WI38 (cell line): ENCODE data around the gene COQ9.

Experiments used
- H3K4me3 ChIP-seq: 2 replicates; pipeline ENCODE4 v1.5.1; 2011; ENCODE audit warnings: low read depth, mild to moderate bottlenecking, control low read depth, low read length
- TF ChIP-seq, protein P1 (sequence below): IDR thresholded peaks from 2 replicates; pipeline ENCODE4 v1.5.1; 2012; ENCODE audit warnings: low read depth, mild to moderate bottlenecking, control low read depth, low read length

Gene COQ9

GRCh38 chr16:57407521-57408353 is 39.5 kb upstream of the COQ9 start:
- no peak overlapping the region for H3K4me3 ChIP-seq
- TF ChIP-seq, protein P1, sequence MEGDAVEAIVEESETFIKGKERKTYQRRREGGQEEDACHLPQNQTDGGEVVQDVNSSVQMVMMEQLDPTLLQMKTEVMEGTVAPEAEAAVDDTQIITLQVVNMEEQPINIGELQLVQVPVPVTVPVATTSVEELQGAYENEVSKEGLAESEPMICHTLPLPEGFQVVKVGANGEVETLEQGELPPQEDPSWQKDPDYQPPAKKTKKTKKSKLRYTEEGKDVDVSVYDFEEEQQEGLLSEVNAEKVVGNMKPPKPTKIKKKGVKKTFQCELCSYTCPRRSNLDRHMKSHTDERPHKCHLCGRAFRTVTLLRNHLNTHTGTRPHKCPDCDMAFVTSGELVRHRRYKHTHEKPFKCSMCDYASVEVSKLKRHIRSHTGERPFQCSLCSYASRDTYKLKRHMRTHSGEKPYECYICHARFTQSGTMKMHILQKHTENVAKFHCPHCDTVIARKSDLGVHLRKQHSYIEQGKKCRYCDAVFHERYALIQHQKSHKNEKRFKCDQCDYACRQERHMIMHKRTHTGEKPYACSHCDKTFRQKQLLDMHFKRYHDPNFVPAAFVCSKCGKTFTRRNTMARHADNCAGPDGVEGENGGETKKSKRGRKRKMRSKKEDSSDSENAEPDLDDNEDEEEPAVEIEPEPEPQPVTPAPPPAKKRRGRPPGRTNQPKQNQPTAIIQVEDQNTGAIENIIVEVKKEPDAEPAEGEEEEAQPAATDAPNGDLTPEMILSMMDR: no peak

DNA sequence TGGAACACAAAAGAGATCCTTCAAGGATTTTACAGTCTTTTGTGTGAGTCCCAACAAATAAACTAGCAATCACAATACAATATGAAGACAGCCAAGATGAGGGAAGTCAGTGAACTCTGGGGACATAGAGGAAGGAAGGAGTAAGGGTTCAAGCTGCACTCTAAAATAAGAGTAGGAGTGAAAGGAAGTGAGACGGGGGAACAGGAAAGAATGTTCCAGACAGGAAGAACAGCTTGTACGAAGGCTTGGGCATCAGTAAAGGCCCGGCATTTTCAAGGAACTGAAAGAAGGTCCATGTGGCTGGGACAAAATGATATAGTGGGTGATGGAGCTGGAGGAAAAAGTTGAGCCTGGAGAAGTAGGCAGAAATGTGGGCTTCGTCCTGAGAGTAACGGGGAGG is 38.2 kb upstream of the COQ9 start:
- H3K4me3 ChIP-seq: no peak overlapping the region
- TF ChIP-seq, protein P1: no peak

- H3K4me3 ChIP-seq: no peak overlapping the region
- TF ChIP-seq, protein P1: no peak
Measured at GRCh38 chr16:57409870-57410587, 37.2 kb upstream of the COQ9 start.

GRCh38 chr16:57411362-57411976 is 35.8 kb upstream of the COQ9 start:
- H3K4me3 ChIP-seq: no peak overlapping the region
- TF ChIP-seq, protein P1: no peak

GRCh38 chr16:57412584-57412983 is 34.7 kb upstream of the COQ9 start:
- TF ChIP-seq, protein P1: no peak
- H3K4me3 ChIP-seq: no peak overlapping the region

DNA sequence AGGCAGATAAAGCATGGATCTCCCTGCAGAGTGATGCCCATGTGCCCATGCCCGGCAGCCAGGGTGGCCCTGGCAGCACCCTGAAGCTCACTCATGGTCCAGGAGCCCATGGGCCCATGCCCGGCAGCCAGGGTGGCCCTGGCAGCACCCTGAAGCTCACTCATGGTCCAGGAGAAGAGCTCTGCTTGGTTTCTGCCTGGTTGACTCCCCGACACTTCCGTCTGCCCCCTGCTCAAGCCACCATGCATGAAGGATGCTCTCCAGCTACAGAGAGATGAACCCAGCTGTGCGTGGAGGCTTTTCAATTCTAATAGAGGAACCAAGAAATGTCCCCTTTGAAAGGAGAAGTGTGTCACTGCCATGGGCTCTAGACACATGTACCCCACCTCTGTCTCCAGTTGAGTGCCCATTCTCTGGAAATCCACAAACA is 34.0 kb upstream of the COQ9 start:
- TF ChIP-seq, protein P1: no peak
- no peak overlapping the region for H3K4me3 ChIP-seq
